Activated T-helper 17 cell treated with anti-CD3 and anti-CD28 coated beads, Interleukin-2, amount 50 U/mL, for 72 hours (primary cell): ENCODE results near the gene FCN1. TPM values are rescaled to one million over a fixed set of nuclear protein-coding genes. Genes with fewer than 3 reads are reported as not detected.
"Not testable (repeated sequence)": the region's sequence is repeated elsewhere in the genome, so short reads cannot be mapped to it uniquely, and the experiment has no call there.

Experiments used
- ATAC-seq: fragments of 150-1000 bp; cut with Tn5 transposase; replicated peaks from 2 replicates; pipeline ENCODE4 v1.10.0; 2021; ENCODE audit warnings: mild to moderate bottlenecking, moderate library complexity
- H3K27ac Mint-ChIP-seq: one replicate; pipeline ENCODE4 v1.8.0; 2022; ENCODE audit warnings: mixed read lengths
- H3K27me3 Mint-ChIP-seq: one replicate; pipeline ENCODE4 v1.8.0; 2022; ENCODE audit warnings: mixed read lengths
- H3K36me3 Mint-ChIP-seq: one replicate; pipeline ENCODE4 v1.8.0; 2022; ENCODE audit warnings: low read depth, mild to moderate bottlenecking, mixed read lengths
- H3K4me1 Mint-ChIP-seq: one replicate; pipeline ENCODE4 v1.8.0; 2022; ENCODE audit warnings: mixed read lengths
- H3K4me3 Mint-ChIP-seq: one replicate; pipeline ENCODE4 v1.8.0; 2022; ENCODE audit warnings: mild to moderate bottlenecking, mixed read lengths
- H3K9me3 Mint-ChIP-seq: one replicate; pipeline ENCODE4 v1.8.0; 2022; ENCODE audit warnings: mixed read lengths
- total RNA-seq, 2 donors: library from RNA; stranded (reverse); gene quantifications; one replicate each; pipeline ENCODE4 v1.2.3, GENCODE V29; 2022

FCN1 gene
- total RNA-seq, 2 donors from 2014 or later, result not detected

DNA sequence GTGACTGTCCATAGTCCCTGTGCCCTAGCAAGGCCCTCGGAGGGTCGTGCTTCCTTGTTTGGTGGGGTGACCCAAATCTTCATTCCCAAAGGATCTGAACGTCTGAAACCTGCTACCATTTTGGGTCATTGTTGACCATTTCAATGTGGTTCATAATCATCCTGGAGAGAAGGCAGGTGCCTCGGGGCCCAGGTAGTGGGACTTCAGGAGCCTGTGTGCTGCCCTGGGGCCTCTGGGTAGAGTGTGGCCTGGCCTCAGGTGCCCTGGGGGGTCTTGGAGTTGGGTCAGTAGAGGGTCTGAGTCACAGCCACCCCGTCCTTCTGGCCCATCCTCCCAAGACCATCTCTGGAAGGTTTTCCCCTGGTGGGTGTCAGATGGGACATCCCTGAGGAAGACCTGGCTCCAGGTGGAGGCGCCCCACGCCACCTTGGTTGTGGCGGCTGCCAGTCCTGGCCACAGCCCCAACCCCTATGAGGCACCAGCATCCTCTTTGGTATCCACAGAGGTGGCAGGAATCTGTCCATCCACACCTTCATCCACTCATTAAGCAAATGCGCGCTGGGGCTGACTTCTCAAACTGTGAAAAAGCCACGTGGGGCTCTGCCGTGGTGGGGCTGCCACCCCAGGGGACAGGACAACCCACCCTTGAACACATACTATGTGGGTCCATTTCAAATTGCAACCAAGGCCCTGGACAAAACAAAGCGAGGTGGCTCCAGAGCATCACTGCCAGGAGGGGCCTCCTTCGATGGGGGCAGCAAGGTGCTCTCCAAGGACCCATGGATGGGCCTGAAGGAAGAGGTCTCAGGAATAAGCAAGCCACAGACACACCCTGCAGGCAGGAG lies 41.6 kb upstream of the FCN1 start:
- H3K4me1 Mint-ChIP-seq, result no peaks in the 10 kb centered on the region
- no peak overlapping the region for H3K4me3 Mint-ChIP-seq
- peaks cover 1% of the 10 kb centered on the region for H3K27me3 Mint-ChIP-seq
- no peak overlapping the region for H3K27ac Mint-ChIP-seq
- no peaks in the 10 kb centered on the region for H3K36me3 Mint-ChIP-seq
- ATAC-seq, result no peak
- H3K9me3 Mint-ChIP-seq, result no peaks in the 10 kb centered on the region

GRCh38 chr9:134957945-134958227 lies 40.2 kb upstream of the FCN1 start:
- H3K27me3 Mint-ChIP-seq, result no peaks in the 10 kb centered on the region
- no peaks in the 10 kb centered on the region for H3K4me1 Mint-ChIP-seq
- no peaks in the 10 kb centered on the region for H3K36me3 Mint-ChIP-seq
- H3K27ac Mint-ChIP-seq, result no peak overlapping the region
- H3K4me3 Mint-ChIP-seq, result no peak overlapping the region
- no peak for ATAC-seq
- no peaks in the 10 kb centered on the region for H3K9me3 Mint-ChIP-seq

GRCh38 chr9:134957165-134957944 lies 39.6 kb upstream of the FCN1 start:
- no peaks in the 10 kb centered on the region for H3K36me3 Mint-ChIP-seq
- no peak overlapping the region for H3K27ac Mint-ChIP-seq
- no peaks in the 10 kb centered on the region for H3K4me1 Mint-ChIP-seq
- ATAC-seq, result no peak
- H3K4me3 Mint-ChIP-seq, result no peak overlapping the region
- no peaks in the 10 kb centered on the region for H3K9me3 Mint-ChIP-seq
- no peaks in the 10 kb centered on the region for H3K27me3 Mint-ChIP-seq

DNA sequence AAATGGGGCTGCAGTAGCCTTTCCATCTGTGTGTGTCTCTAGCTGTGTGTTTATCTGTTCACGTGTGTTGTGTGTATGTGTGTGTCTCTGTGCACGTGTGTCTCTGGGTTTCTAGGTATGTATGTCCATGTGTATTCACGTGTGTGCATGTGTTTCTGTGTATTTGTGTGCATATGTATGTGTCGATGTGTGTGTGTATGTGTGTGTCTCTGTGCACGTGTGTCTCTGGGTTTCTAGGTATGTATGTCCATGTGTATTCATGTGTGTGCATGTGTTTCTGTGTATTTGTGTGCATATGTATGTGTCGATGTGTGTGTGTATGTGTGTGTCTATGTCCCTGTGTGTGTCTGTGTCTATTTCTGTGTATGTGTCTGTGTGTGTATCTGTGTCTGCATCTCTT lies 38.7 kb upstream of the FCN1 start:
- H3K4me3 Mint-ChIP-seq, H3K36me3 Mint-ChIP-seq, H3K9me3 Mint-ChIP-seq, H3K27me3 Mint-ChIP-seq, H3K4me1 Mint-ChIP-seq, H3K27ac Mint-ChIP-seq, ATAC-seq: not testable (repeated sequence)

DNA sequence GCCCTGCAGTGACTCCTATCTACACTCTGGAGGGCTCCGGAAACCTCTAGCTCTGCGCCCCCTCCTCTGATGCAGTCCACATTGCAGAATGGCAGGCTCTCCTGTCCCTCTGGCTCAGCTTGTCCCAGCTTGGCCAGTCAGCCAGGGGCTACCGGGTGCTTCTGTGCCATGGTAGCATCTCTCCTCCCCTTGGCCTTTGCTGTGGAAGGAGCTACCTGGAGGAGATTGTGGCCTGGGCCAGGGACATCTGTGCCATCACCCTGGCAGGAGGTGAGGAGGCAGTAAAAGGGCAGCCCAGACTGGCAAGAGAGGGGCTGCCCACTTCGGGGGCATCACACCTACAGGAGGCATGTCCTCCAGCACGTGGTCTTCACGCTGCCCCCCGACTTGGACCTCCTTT lies 38.1 kb upstream of the FCN1 start:
- ATAC-seq, result no peak

DNA sequence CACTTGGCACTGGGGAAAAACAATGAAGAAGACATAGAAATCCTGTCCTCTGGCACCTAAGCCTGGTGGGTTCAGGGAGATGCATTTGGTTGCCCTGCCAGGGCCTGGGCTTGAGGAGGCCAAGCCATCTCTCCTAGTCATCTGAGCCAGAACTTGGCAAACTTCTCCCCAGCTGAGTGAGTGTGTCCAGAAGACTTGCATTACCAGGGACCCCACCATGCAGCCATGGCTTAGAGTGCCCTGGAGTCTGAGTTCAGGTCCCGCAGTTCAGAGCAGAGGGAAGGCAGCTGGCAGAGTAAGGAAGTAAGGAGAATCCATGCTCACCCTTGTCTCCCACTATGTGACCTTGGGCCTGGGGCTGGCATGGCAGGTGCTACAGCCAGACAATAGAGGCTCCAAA lies 37.4 kb upstream of the FCN1 start:
- no peaks in the 10 kb centered on the region for H3K36me3 Mint-ChIP-seq
- H3K27ac Mint-ChIP-seq, result no peak overlapping the region
- no peaks in the 10 kb centered on the region for H3K27me3 Mint-ChIP-seq
- H3K4me3 Mint-ChIP-seq, result no peak overlapping the region
- no peak for ATAC-seq
- H3K9me3 Mint-ChIP-seq, result no peaks in the 10 kb centered on the region
- H3K4me1 Mint-ChIP-seq, result no peaks in the 10 kb centered on the region

More for the DNA sequence above, 38.1 kb upstream of the FCN1 start:
- H3K9me3 Mint-ChIP-seq, result no peaks in the 10 kb centered on the region
- H3K27me3 Mint-ChIP-seq, result no peaks in the 10 kb centered on the region
- H3K4me3 Mint-ChIP-seq, result no peak overlapping the region
- no peaks in the 10 kb centered on the region for H3K4me1 Mint-ChIP-seq
- no peaks in the 10 kb centered on the region for H3K36me3 Mint-ChIP-seq
- H3K27ac Mint-ChIP-seq, result no peak overlapping the region

DNA sequence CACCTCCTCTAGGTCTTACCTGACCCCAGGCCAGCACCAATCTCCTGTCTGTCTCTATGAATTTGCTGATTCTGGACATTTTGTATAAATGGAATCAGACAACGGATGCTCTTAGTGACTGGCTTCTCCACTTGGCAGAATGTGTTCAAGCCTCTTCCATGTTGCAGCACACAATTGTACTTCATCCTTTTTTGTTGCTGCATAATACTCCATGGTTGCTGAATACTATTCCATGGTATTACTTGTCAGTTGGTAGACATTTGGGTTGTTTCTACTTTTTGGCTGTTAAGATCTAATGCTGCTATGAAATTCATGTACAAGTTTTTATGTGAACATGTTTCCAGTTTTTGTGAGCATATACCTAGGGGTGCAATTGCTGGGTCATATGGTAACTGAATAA lies 34.3 kb upstream of the FCN1 start:
- ATAC-seq, result no peak
- Mint-ChIP-seq H3K4me3 (no peak overlapping the region), H3K27me3 (no peaks in the 10 kb centered on the region), H3K9me3 (no peaks in the 10 kb centered on the region), H3K36me3 (no peaks in the 10 kb centered on the region), H3K27ac (no peak overlapping the region), H3K4me1 (no peaks in the 10 kb centered on the region)

DNA sequence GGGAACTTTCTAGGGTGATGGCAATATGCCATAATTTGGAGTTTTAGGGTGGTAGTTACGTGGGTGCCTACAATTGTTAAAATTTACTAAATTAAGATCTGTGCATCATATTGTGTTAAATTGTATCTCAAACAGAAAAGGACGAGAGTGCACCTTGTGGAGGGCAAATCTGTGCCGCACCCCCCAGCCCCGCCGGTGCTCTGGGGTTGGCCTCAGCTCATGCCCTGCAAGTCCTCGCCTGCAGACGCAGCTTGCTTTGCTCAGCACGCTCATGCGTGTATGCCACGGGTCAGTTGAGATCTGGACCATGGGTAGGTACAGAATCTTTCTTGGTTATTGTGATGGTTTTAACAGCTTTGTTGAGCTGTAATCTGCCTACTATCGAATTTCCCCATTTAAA lies 33.7 kb upstream of the FCN1 start:
- Mint-ChIP-seq H3K9me3 (no peaks in the 10 kb centered on the region), H3K4me1 (no peaks in the 10 kb centered on the region), H3K4me3 (no peak overlapping the region), H3K36me3 (no peaks in the 10 kb centered on the region), H3K27me3 (no peaks in the 10 kb centered on the region), H3K27ac (no peak overlapping the region)
- no peak for ATAC-seq

GRCh38 chr9:134950386-134951210 lies 32.9 kb upstream of the FCN1 start:
- Mint-ChIP-seq H3K4me3 (no peak overlapping the region), H3K9me3 (no peaks in the 10 kb centered on the region), H3K4me1 (no peaks in the 10 kb centered on the region), H3K27me3 (no peaks in the 10 kb centered on the region), H3K36me3 (no peaks in the 10 kb centered on the region), H3K27ac (no peak overlapping the region)
- ATAC-seq, result no peak

GRCh38 chr9:134949681-134950385 lies 32.1 kb upstream of the FCN1 start:
- H3K4me3 Mint-ChIP-seq, result no peak overlapping the region
- no peaks in the 10 kb centered on the region for H3K27me3 Mint-ChIP-seq
- no peaks in the 10 kb centered on the region for H3K9me3 Mint-ChIP-seq
- no peak for ATAC-seq
- H3K36me3 Mint-ChIP-seq, result no peaks in the 10 kb centered on the region
- no peak overlapping the region for H3K27ac Mint-ChIP-seq
- H3K4me1 Mint-ChIP-seq, result no peaks in the 10 kb centered on the region

- Mint-ChIP-seq H3K9me3 (no peaks in the 10 kb centered on the region), H3K27me3 (no peaks in the 10 kb centered on the region), H3K4me1 (no peaks in the 10 kb centered on the region), H3K4me3 (no peak overlapping the region), H3K27ac (no peak overlapping the region), H3K36me3 (no peaks in the 10 kb centered on the region)
- no peak for ATAC-seq
Observed at GRCh38 chr9:134948149-134948548, 30.4 kb upstream of the FCN1 start.

DNA sequence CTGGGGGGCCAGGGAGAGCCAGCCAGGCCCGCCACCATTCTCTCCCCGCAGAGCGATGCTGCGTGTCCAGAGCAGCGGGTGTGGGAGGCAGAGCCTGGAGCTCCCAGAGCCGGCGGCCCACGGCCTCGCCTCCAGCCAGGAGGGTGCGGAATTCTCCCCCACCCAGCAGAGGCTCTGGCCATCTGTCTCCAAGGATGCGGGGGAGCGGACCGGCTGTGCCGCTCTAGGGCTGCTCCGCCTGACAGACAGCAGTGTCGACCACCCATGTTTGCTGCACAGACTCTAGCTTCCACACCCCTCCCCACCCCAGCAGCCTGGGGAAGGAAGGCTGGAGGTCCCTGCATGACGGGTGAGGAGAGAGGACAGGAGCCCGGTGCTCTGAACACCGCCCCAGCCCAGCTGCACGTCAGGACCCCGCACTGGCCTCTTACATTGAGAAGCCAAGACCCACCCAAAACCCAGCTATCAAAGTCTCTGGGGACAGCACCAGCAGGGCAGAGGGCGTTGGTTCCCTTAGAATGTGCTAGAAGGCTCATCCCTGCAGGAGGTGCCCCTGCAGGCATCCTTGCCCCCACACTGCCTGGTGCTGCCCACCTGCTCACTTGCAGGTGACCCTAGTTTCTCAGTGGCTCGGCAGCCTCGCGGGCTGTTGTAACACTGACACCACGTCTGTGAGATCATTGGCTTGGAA lies 29.7 kb upstream of the FCN1 start:
- Mint-ChIP-seq H3K9me3 (no peaks in the 10 kb centered on the region), H3K4me1 (no peaks in the 10 kb centered on the region), H3K4me3 (no peak overlapping the region), H3K27me3 (no peaks in the 10 kb centered on the region), H3K36me3 (no peaks in the 10 kb centered on the region), H3K27ac (no peak overlapping the region)
- no peak for ATAC-seq

DNA sequence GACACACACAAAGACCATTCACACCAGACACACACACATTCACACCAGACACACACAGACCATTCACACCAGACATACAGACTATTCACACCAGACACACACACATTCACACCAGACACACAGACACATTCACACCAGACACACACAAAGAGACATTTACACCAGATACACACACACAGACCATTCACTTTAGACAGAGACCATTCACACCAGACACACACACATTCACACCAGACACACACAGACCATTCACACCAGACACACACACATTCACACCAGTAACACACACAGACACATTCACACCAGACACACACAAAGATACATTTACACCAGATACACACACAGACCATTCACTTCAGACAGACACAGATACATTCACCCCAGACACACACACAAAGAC lies 29.0 kb upstream of the FCN1 start:
- H3K27me3 Mint-ChIP-seq, result no peaks in the 10 kb centered on the region
- no peaks in the 10 kb centered on the region for H3K36me3 Mint-ChIP-seq
- H3K27ac Mint-ChIP-seq, result no peak overlapping the region
- no peaks in the 10 kb centered on the region for H3K4me1 Mint-ChIP-seq
- H3K9me3 Mint-ChIP-seq, result no peaks in the 10 kb centered on the region
- no peak for ATAC-seq
- H3K4me3 Mint-ChIP-seq, result no peak overlapping the region
